Stimulated activated CD4-positive, alpha-beta T cell treated with anti-CD3 and anti-CD28 coated beads, Interleukin-1b, Interleukin-23, amount 100 ng/mL, for 24 hours (primary cell): ENCODE data around the gene APLF.
"Not testable (repeated sequence)": the region's sequence is repeated elsewhere in the genome, so short reads cannot be mapped to it uniquely, and the experiment has no call there.

Experiments
- DNase-seq, 4 experiments: peaks; one replicate each; pipeline ENCODE4 v3.0.0-alpha.2; 2020; ENCODE audit warnings: low read depth in 4 of 4, low spot score in 1 of 4

Gene APLF

DNA sequence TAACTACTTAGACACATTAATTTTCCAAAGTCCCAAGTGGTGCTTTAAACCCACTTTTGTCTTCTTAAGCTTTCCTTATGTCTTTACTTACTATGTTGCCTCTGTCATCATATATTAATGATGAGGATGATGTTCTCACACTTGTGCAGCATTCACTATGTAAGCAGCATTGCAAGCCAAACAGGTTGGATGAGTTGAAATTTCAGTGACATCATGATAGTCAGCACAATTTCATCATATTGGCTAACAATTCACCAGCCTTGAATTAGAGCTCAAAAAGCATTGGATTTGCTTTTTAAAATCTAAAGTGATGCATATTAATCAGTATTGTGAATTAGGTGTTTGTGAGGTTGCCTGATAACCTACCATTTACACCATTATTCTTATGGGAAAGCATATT lies 7.7 kb downstream of the APLF start:
- DNase-seq: no peak

DNA sequence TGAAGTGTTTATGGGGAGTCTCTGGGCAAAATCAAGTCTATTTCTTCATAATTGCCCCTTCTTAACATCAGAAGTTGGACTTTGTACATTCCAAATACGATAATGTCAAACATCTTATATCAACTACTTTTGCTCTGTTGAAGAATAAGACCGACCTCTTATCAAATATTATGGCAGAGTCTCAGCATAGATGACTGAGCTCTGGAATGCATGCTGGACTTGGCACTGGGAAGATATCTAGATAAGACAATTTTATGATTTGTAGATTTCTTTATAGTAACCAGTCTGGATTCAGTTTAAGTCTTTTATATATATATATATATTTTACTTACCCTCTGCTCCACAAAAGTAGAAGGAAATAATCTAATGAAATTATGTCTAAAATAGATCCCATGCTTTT lies 8.2 kb downstream of the APLF start:
- no peak for DNase-seq

DNA sequence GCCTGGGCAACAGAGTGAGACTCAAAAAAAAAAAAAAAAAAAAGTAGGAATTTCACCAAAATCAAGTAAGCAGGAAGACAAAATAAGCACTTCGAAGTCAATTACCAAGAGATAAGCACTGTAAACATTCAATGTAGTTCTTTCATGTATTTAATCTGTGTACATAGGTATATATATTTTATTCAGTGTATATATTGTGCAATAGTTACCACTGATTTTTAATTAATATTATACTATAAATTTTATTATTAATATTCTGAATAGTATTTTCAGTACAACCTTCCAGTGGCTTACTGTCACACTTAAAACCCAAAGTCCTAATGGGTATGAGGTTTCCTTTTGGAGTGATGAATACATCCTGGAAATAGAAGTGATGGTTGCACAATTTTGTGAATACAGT lies 9.1 kb downstream of the APLF start:
- DNase-seq: no peak

DNA sequence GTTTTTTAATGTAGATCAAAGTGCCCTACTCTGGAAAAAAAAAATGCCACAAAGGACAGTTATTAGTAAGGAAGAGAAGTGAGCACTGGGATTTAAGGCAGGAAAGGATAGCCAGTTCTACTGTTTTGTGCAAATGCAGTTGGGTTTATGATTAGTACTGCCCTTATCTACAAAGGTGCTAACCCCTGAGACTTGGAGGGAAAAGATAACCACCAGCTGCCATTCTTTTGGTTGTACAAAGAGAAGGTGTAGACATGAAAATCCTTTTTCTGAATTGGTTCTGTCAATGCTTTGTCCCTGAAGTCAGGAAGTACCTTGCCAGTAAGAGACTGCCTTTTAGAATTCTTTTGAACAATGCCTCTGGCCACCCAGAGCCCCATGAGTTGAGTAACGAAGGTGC lies 11.3 kb downstream of the APLF start:
- no peak for DNase-seq

DNA sequence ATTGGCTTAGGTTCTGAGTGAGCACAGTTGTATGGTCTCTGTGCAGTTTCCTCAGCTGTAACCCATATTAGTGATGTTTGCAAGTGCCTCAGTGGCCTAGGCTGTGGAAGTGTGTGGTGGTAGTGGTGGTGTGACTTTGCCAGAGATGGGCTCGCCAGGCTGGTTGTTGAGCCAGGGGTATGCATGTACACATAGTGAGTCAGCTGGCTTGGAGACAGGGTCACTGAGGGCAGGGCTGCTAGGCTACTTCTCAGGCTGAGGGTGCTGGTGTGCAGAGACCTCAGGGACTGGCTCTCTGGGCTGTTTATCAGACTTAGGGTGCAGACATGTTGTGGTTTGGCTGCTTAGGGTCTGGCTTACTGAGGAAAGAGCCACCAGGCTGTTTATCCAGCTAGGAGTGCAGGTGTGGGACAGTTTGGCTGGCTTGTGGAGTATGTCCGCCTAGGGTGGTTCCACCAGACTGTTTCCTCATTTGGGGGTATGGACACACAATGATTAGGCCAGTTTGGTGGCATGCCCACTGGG lies 15.0 kb downstream of the APLF start:
- DNase-seq: no peak

DNA sequence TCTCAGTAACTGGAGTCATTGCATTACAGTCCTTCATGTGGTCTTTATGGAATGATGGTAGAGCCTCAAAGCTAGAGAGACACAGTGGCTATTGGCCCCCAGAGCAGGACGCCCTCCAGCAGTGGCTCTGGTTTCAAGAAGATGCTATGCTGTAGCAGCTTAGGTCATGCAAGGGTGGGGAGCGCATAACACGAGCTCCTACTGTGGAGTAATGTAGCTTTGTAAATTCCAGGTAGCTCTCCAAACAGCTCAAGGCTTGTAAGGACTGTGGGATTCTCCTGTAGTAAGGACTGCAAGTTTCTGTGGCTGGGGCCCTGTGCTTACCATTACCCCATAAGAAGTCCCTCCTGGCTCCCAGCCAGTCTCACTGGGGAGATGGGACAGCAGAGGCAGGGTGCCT lies 15.6 kb downstream of the APLF start:
- DNase-seq: no peak

DNA sequence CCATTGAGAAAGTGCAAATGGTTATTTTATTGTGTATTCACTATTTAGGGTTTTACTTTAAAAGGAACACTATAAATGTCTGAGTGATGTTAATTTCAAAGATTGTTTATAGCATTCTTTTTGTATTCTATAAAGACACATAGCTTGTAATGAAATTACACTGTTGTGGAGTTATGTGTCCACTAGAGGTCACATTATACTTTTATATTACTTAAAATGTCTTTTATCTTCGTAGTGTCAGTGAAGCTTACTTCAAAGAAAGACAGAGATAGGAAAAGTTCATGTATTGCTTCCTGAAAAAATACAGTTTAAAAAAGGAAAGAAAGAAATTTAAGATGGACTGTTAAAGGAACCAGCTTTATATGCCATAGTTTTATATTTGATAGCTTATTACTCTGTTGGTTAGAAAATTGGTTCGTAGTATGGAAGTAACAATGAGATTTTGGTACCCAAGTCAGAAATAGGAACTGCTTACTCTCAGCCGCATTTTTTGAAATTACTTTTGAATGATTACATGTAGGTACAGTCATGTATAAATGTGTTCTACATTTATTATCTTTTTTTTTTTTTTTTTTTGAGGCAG lies 20.5 kb downstream of the APLF start:
- DNase-seq: no peak

DNA sequence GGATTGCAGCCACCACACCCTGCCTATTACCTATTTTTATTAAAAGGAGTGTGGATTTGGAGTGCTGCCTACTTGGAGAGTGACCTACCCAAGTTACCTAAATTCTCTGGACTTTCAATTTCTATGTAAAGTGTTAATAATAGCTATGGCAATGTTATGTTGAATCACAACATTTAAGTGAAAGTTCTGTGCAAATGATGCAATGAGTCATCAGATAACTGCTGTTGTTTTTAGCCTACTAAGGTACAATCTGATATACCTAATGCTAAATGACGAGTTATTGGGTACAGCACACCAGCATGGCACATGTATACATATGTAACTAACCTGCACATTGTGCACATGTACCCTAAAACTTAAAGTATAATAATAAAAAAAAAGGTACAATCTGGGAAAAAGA lies 21.2 kb downstream of the APLF start:
- not testable (repeated sequence) for DNase-seq

DNA sequence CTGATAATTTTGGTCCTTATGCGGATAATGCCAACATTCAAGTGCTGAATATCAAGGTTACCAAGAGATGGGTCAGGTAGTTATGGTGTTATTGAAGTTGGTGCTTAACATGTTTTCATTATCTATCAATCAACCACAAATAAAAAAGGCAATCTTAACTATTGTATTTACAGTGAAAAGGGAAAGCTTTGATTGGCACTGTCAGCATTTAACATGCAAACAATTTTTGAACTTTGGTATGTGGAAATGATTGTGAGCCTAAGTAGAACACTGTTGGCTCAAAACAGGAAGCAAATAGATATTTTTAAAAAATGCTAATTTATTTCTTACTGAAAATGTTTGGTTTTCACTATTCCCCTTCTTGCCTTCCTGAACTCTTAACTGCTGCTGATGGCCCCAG lies 21.9 kb downstream of the APLF start:
- DNase-seq: no peak

DNA sequence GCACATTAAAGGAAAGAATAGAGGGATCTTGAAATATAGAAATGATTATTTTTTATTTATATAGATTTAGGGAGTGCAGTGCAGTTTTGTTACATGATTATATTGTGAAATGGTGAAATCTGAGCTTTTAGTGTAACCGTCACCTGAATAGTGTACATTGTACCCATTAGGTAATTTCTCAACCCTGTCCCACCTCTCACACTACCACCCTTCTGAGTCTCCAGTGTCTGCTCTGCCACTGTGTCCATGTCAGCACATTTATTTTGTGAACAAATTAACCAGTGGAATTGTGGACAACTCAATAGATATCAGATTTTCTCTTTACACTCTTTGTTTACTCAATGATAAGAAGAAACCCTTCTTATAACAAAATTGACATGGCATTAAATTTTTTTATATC lies 24.2 kb downstream of the APLF start:
- DNase-seq: no peak

DNA sequence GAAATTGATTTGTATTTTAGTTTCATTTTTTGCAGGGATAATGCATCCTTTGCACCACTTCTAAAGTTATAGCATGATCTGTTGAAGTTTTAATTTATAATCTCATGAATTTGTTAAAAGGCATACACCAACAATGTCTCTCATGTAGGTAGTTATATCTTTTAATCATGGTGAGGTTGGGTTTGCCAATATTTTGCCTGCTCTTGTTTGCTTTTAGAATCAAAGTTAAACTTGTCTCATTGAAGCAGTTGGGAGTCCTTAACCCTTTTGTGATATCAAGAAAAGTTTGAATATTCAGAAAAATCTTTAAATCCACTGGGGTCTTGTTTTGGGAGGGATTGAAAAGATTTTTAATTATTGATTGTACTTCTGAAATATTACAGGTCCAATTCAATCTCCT lies 31.7 kb downstream of the APLF start:
- no peak for DNase-seq

DNA sequence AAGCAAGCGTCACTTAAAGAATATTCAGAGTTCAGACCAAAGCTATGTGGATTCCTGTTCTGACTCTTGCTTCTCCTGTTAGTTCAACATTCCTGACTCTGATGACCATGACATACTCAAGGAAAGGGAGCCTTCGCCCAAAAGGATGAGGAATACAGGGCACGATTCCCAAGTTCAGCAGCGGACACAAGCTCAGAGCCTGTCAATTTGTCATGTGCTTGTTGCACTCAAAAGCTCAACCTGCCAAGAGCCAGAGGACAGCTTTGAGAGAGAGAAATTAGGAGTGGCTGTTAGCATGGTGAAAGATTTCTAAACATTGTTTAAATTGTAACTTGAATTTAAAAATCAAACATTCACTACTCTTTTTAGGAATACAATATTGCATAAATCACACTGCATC lies 33.3 kb downstream of the APLF start:
- no peak for DNase-seq

DNA sequence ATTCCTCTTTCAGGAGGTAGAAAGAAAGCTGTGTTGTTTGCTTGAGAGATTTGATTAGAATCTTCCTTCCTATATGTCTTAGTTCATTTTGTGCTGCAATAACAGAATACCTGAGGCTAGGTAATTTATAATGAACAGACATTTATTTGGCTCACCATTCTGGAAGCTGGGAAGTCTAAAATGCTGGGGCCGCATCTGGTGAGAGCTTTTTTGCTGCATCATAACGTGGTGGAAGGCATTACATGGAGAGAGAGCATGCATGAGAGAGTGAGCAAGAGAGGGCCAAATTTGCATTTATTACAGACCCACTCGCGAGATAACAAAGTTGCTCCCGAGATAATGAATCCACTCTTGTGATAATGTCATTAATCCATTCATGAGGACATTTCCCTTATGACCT lies 34.4 kb downstream of the APLF start:
- no peak for DNase-seq

DNA sequence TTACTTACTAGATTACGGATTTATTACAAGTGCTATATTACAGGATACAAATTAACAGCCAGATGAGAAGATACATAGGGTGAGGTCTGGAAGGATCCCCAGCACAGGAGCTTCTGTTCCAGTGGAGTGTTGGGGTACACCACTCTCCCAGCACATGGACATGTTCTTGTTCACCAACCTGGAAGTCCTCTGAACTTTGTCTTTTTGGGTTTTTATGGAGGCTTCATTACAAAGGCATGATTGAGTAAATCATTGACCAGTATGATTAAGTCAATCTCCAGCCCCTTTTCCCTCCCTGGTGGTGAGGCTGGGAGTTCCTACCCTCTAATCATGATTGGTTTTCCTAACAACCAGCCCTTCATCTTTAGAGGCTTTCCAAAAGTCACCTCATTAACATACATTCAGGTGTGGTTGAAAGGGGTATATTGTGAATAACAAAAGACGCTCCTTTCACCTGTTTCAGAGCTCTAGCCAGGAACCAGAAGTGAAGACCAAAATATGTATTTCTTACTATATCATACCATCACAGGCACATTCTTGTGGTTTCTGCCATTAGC lies 38.3 kb downstream of the APLF start:
- no peak for DNase-seq

DNA sequence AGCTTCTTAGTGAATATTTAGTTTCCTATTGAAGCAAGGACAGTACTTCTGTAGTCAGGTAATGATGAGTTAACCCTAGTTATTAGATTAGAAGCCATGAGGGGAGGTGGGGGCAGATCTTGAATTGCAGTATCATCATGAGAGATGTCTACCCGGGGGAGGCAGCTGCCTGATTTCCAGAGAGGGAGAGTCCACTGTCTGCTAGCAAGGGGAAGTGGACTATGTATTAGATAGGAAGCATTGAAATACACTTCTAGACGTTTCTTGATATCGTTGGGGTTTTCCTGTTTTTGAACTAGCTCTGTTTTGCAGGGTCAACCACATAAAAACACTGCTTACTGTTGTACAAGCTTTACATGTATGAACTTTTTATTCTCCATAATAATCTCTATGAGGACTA lies 38.8 kb downstream of the APLF start:
- DNase-seq: no peak

DNA sequence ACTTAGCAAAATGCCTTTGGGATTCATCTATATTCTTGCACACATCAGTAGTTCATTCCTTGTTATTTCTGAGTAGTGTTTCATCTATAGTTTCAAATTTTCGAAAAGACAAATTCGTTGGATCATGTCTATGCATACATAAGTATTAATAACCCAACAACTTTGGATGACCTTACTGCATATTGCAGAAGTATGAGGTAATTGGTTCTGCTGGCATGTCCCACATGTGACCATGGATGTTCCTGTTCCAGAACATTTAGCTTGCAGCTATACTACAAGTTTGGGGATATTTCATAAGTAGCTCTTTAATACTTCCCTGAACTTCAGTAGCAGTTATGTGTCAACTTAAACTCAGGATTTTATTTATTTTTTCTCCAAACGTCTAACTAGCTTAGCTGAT lies 44.9 kb downstream of the APLF start:
- no peak for DNase-seq

DNA sequence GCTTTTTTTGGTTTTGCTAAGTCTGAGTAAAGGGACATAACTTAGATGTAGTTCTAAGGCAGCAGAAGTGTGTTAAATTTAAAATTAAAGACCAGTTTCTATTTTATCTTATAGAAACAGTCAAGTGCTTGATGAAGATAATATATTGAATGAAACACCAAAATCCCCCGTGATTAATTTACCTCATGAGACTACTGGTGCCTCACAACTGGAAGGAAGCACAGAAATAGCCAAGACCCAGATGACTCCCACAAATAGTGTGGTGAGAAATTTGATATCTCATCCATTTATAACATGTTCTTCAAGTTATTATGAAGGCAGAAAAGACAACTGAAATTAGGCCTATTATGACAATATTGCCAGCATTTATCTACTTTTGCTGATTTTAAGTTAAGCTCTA lies 45.6 kb downstream of the APLF start:
- no peak for DNase-seq

DNA sequence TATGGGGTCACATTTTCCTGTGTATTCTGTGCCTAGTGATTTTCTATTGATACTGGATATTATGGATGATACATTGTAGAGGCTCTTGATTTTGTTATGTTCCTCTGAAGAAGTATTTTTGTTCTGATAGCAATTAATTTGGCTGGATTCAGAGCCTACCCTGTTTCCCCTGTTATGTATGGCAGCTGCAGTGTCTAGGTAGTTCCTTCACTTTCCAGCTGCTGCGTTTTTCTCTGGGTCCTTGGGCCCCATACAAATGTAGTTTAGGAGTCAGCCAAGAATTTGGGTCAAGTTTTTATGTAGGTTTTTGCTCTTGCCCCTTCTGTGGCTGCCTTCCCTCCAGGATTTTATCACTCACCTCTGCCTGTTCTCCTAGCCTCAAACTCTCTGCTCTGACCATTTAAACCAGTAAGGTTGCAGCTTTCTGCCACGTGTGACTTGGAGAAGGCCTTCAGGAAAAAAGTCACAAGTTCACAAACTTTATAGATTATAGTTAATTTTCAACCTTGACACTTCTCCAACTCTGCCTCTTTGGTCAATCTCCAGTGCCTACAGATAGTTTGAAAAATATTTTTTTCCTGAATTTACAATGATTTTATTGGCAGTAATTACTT lies 47.0 kb downstream of the APLF start:
- DNase-seq: no peak

DNA sequence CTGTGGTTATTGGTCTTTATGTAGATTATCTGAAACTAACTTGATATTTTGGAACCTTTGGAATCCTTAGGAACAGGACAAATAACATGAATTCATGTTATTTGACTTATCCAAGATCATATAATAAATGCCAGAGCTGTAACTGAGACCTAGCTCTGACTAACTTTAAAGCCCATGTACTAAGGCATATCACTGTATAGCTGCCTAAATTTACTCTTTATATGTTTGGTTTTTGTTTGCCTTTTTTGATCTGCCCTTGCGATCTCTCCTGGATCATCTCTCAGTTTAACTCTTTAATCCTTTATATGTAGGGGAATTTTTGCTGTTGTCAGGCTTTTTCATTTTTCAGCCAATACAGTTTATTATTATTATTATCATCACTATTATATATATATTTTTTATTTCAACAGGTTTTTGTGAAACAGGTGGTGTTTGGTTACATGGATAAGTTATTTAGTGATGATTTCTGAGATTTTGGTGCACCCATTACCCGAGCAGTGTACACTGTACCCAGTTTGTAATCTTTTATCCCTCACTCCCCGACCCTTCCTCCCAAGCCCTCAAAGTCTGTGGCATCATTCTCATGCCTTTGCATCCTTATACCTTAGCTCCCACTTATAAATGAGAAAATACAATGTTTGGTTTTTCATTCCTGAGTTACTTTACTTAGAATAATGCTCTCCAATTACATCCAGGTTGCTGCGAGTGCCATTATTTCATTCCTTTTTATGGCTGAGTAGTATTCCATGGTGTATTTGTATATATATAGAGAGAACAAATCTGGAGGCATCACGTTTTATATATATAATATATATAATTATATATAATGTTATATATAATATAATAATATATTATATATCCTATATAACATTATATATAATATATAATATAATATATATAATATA lies 48.9 kb downstream of the APLF start:
- no peak for DNase-seq

DNA sequence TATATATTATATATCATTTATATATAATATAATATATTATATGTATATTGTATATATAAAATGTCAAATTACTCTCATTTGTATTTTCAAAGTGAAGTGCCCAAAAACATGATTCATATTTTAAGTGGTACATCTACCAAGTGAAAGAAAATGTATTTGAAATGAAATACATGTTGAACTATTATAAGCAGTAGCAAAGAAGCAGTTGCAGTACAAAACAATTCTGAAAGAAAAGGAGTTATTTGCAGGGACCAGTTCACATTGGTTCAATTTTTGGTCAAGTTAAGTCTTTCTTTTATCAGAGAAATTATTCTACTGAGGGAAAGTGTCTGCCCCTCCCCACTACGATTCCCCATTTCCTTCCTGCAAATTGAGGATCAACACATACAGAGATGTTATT lies 51.9 kb downstream of the APLF start:
- no peak for DNase-seq

DNA sequence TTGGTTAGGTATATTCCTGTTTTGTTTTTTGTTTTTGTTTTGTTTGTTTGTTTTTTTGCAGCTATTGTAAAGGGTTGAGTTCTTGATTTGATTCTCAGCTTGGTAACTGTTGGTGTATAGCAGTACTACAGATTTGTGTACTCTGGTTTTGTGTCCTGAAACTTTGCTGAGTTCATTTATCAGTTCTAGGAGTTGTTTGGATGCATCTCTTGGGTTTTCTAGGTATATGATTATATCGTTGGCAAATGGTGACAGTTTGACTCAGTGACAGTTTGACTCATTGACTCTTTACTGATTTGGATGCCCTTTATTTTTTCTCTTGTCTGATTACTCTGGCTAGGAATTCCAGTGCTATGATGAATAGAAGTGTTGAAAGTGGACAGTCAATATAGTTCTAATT lies 53.7 kb downstream of the APLF start:
- no peak for DNase-seq

DNA sequence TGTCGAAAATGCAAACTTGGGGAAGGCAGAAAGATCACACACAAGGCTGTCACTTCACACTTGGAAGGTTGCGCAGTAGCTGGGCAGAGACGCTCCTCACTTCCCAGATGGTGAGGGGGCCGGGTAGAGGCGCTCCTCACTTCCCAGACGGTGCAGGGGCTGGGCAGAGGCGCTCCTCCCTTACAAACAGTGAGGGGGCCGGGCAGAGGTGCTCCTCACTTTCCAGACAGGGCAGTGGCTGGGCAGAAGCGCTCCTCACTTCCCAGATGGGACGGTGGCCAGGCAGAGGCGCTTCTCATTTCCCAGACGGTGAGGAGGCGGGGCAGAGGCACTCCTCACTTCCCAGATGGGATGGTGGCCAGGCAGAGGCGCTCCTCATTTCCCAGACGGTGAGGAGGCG lies 59.6 kb downstream of the APLF start:
- not testable (repeated sequence) for DNase-seq
